Lower leg skin (tissue), 4 donors: ENCODE data around the gene SDK2. TPM values are rescaled to one million over a fixed set of nuclear protein-coding genes. Genes with fewer than 3 reads are reported as not detected.
"Not testable (repeated sequence)": the region's sequence is repeated elsewhere in the genome, so short reads cannot be mapped to it uniquely, and the experiment has no call there.

Experiments used
- DNase-seq, 2 donors: peaks; one replicate each; pipeline ENCODE4 v3.0.0-alpha.2; 2019; ENCODE audit warnings: low spot score in 2 of 2
- H3K4me3 ChIP-seq: fragments of 200-600 bp; sonication (generic); 2 replicates; pipeline ENCODE4 v1.5.1; 2017; ENCODE audit warnings: mild to moderate bottlenecking, low read depth; ENCODE audit not compliant: poor library complexity, severe bottlenecking
- POLR2A ChIP-seq, 2 donors: fragments of 450-650 bp; IDR thresholded peaks; one replicate each; pipeline ENCODE4 v1.6.1; 2016 to 2017; ENCODE audit warnings: antibody characterized with exemption in 2 of 2, mild to moderate bottlenecking in 1 of 2, moderate library complexity in 1 of 2
- WGBS, 2 donors: methylation state at CpG; one replicate each; pipeline ENCODE4 v1.1.5; 2018; 5-methylcytosine and 5-hydroxymethylcytosine counted together
- intact Hi-C: fragments of 100-400 bp; cut with DNase I; formaldehyde crosslinking; loops from one replicate; pipeline ENCODE4 v1.15.0; 2023; ENCODE audit warnings: low total_unique reads
- total RNA-seq, 4 donors: library from RNA; depleted of rRNA; stranded (reverse); fragments of >200 nt; gene quantifications; one replicate each; pipeline ENCODE4 v1.1.0, GENCODE V29; 2016
- TF ChIP-seq, protein P1 (sequence below), 3 donors: fragments of 450-650 bp; IDR thresholded peaks; one replicate each; pipeline ENCODE4 v1.5.1; 2016; ENCODE audit warnings: antibody characterized with exemption in 3 of 3, mild to moderate bottlenecking in 3 of 3, moderate library complexity in 2 of 3

The SDK2 gene
- total RNA-seq, 4 donors from 2014 or later, result 1.5 to 4.4 (median 1.6) TPM

DNA sequence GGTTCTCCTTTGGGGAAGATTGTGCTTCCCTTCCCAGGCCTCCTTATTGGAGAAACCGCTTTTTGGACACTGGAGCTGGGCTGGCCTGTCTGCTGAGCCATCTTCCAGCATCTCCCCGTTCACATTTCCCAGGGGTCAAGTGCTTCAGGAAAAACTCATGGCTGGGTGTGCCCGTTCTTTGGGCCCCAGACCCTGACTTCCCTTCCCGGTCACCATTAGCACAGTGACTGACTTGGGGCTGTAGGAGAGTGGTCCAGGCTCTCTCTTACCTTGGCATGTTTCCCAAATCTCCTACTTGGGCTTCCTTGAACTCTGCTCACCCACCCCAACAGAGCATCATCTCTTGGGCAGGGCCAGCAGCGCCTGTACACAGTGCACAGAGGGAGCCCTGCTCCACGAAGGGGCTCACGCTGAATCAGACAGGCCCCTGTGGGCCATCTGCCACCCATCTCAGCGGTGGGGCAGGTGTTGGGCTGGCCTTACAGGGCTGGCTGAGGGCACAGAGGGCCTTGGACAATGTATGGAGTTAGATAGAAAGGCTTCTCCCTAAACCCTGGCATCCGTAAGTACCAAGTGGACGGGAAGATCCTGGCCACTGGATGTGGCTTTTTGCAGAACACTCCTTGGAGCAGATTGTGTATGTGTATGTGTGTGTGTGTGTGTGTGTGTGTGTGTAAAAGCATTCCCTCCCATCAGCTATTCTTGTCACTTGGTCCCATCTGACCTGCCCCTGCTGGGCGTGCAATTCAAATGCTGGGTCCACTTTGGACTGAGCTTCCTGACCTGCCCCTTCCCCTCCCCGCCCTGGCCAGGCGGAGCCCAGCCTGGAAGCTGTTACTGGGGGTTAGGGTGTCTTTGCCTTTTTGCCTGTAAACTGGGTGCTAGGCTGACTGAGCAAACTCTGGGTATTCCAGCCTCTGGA is 307.6 kb downstream of the SDK2 start:
- no peak for TF ChIP-seq POLR2A (IDR thresholded peaks at IDR 0.05)
- TF ChIP-seq, protein P1, sequence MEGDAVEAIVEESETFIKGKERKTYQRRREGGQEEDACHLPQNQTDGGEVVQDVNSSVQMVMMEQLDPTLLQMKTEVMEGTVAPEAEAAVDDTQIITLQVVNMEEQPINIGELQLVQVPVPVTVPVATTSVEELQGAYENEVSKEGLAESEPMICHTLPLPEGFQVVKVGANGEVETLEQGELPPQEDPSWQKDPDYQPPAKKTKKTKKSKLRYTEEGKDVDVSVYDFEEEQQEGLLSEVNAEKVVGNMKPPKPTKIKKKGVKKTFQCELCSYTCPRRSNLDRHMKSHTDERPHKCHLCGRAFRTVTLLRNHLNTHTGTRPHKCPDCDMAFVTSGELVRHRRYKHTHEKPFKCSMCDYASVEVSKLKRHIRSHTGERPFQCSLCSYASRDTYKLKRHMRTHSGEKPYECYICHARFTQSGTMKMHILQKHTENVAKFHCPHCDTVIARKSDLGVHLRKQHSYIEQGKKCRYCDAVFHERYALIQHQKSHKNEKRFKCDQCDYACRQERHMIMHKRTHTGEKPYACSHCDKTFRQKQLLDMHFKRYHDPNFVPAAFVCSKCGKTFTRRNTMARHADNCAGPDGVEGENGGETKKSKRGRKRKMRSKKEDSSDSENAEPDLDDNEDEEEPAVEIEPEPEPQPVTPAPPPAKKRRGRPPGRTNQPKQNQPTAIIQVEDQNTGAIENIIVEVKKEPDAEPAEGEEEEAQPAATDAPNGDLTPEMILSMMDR (IDR thresholded peaks at IDR 0.05), result no peak
- DNase-seq, result no peak
- intact Hi-C loops, result no loop called here
- no peak overlapping the region for H3K4me3 ChIP-seq
- WGBS, 2 donors, result 74 to 77% methylated on average over 13 of the region's 13 CpGs

DNA sequence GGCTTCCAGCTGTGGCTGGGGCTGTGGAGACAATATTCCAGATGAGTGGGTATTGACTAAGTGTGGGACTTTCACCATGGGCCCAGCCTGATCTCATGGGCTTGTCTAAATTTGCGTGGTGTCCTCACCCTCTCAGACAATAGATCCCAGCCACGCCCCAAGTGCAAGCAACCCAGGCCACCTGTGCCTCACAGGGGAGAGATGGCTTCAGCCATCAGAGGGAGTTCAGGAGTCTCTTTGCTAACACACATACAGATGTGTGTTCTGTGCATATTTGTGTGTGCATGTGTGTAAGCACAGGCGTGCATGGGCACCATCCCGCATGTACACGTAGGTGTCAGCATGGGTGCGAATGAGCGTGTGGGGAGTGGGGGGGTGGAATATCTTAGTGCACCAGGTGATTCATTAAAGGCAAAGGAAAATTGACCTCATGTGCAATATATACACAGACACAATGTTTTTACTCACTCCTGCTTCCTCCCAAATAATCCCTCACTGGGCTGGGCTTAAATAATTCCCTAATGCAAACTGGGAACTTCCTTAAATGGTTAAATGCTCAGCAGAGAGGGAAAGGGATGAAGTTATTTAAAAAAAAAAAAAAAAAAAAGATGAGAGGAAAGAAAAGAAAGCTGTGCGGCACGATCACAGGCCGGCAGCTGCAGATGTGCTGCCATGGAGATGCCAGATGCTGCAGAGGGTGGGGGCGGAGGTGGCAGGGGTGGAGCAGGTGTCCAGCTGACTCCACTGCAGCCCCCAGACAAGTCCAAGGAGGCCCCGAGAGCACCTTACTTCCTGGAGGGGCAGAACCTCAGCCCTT is 308.4 kb downstream of the SDK2 start:
- H3K4me3 ChIP-seq, result no peak overlapping the region
- TF ChIP-seq, protein P1 (IDR thresholded peaks at IDR 0.05), result no peak
- TF ChIP-seq POLR2A (IDR thresholded peaks at IDR 0.05), result no peak
- DNase-seq, result no peak
- intact Hi-C loops, result no loop called here
- 64 to 68% methylated on average over 12 of the region's 12 CpGs for WGBS, 2 donors

DNA sequence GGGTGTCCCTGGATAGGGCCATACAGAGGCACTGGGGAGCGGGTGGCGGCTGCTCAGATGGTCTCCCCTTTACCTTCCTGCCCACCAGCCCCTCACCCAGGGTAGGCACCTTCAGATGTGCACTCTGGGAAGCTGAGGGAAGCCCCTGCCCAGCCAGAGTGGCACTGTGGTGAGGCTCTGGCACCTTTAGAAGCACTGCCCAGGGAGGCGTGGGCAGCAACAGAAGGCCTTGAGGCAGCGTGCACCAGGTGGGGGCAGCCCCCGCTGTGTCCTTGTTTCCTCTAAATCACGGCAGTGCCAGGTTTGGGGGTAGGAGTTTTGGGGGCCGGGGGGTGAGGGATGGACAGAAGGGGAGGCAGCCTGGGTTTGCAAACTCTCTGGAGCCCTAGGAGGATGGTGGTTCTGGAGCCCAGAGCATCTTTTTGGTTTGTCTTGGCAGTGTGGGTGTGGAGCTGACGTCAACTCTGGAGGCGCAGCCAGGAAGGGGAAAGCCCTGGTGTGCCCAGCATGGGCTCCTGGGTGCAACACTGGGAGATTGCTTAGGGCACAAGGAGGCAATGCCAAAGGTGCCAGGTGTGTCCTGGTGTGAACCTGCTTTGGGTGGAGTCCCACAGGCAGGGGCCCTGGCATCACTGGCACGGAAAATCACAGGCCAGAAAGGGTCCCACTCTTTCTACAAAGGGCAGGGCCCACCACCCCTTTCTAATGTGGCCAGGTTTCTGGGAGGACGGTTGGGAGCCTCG is 309.3 kb downstream of the SDK2 start:
- no peak overlapping the region for H3K4me3 ChIP-seq
- WGBS, 2 donors, result 62 to 66% methylated on average over 12 of the region's 12 CpGs
- DNase-seq, result no peak
- intact Hi-C loops, result no loop called here
- TF ChIP-seq POLR2A (IDR thresholded peaks at IDR 0.05), result no peak
- TF ChIP-seq, protein P1 (IDR thresholded peaks at IDR 0.05), result no peak

GRCh38 chr17:73333445-73333844 is 310.8 kb downstream of the SDK2 start:
- H3K4me3 ChIP-seq, intact Hi-C loops, DNase-seq: not testable (repeated sequence)
- WGBS, 2 donors, result 44 to 57% methylated on average over 9 of the region's 9 CpGs

DNA sequence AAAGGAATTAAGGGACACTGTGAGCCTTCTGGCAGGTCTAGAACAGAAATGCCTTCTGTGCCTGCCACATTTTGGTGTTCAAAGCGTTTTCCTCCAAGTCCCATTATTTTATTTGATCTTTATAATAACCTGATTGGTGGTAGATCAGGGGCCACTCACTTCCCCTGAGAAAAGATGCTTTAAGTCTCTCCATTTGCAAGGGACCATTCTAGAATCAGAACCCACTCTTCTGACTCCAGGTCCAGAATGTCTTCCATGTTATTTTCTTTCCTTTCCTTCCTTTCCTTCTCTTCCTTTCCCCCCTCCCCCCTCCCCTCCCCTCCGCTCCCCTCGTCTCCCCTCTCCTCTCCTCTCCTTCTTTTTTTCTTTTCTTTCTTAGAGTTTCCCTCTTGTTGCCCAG is 313.2 kb downstream of the SDK2 start:
- 66 to 80% methylated on average over 3 of the region's 3 CpGs for WGBS, 2 donors
- no peak for DNase-seq
- H3K4me3 ChIP-seq, result no peak overlapping the region
- intact Hi-C loops, result no loop called here
- TF ChIP-seq, protein P1 (IDR thresholded peaks at IDR 0.05), result no peak
- TF ChIP-seq POLR2A (IDR thresholded peaks at IDR 0.05), result no peak
